ENCODE data around the gene KIF26B.
A peak's percentile ranks its signal among the peaks of the same experiment; 100 is the strongest.

KIF26B gene

GRCh38 chr1:245306628-245307410 lies 152.0 kb downstream of the KIF26B start:
- H3K27me3 ChIP-seq (ENCODE audit: insufficient read depth, insufficient read length): no peaks in the 10 kb centered on the region
- TF ChIP-seq ZNF274 (IDR thresholded peaks at IDR 0.05; ENCODE audit: low read depth, low read length) (no peak), SUZ12 (IDR thresholded peaks at IDR 0.05; ENCODE audit: extremely low read depth, insufficient read depth, insufficient read length) (no peak), YY1 (IDR thresholded peaks at IDR 0.05; ENCODE audit: insufficient read depth, insufficient read length) (no peak)
- DNase-seq (ENCODE audit: low read depth, low spot score): no peak

GRCh38 chr1:245310571-245311531 lies 156.1 kb downstream of the KIF26B start:
- Histone ChIP-seq H3K9me3 (ENCODE audit: insufficient read depth, low read length) (no peaks in the 10 kb centered on the region), H3K4me1 (ENCODE audit: insufficient read depth, insufficient read length) (peaks cover 6% of the 10 kb centered on the region), H3K36me3 (ENCODE audit: insufficient read depth, insufficient read length, low read length) (no peaks in the 10 kb centered on the region), H3K4me3 (ENCODE audit: insufficient read length, low read depth) (no peak overlapping the region), H3K27me3 (ENCODE audit: insufficient read depth, insufficient read length) (no peaks in the 10 kb centered on the region), H3K9ac (ENCODE audit: insufficient read length, low read depth) (peak overlapping the region; percentile 26)
- TF ChIP-seq SUZ12 (IDR thresholded peaks at IDR 0.05; ENCODE audit: extremely low read depth, insufficient read depth, insufficient read length) (no peak), YY1 (IDR thresholded peaks at IDR 0.05; ENCODE audit: insufficient read depth, insufficient read length) (no peak), ZNF274 (IDR thresholded peaks at IDR 0.05; ENCODE audit: low read depth, low read length) (no peak)
- no peak for DNase-seq (ENCODE audit: low read depth, low spot score)

More at GRCh38 chr1:245306628-245307410, 152.0 kb downstream of the KIF26B start:
- Histone ChIP-seq H3K9ac (ENCODE audit: insufficient read length, low read depth) (no peak overlapping the region), H3K4me3 (ENCODE audit: insufficient read length, low read depth) (no peak overlapping the region), H3K9me3 (ENCODE audit: insufficient read depth, low read length) (no peaks in the 10 kb centered on the region), H3K36me3 (ENCODE audit: insufficient read depth, insufficient read length, low read length) (no peaks in the 10 kb centered on the region), H3K4me1 (ENCODE audit: insufficient read depth, insufficient read length) (peaks cover 3% of the 10 kb centered on the region)

DNA sequence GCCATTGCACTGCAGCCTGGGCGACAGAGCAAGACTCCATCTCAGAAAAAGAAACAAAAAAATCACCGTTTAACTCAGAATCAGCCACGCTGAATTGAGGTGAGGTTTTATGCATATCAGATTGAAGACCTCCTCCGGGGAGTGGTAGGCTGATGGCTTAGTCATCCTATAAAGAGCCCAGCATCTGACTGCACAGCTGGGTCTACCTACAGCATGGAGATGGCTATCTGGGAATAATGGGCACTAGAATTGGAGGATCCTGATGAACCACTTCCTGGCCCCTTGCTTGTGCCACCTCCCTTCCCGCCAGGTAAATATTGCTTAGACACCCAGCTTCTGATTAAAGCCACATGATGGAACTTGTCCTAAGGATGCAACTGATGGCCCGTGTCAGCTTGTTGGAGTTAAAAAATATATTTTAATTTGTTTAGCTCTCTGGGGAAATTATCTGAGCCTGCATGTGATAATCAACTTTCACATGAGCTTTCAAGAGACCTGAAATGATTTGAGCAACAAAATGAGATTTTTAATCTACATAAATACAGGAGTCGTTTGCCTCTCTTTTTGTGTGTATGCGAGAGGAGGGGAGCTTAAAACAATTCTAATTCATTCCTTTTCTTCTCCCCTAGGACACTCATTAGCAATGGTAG lies 157.2 kb downstream of the KIF26B start:
- Histone ChIP-seq H3K9ac (ENCODE audit: insufficient read length, low read depth) (no peak overlapping the region), H3K9me3 (ENCODE audit: insufficient read depth, low read length) (no peaks in the 10 kb centered on the region), H3K4me3 (ENCODE audit: insufficient read length, low read depth) (no peak overlapping the region), H3K27me3 (ENCODE audit: insufficient read depth, insufficient read length) (no peaks in the 10 kb centered on the region), H3K36me3 (ENCODE audit: insufficient read depth, insufficient read length, low read length) (no peaks in the 10 kb centered on the region), H3K4me1 (ENCODE audit: insufficient read depth, insufficient read length) (peaks cover 6% of the 10 kb centered on the region)
- no peak for DNase-seq (ENCODE audit: low read depth, low spot score)
- TF ChIP-seq ZNF274 (IDR thresholded peaks at IDR 0.05; ENCODE audit: low read depth, low read length): no peak
- no peak for TF ChIP-seq YY1 (IDR thresholded peaks at IDR 0.05; ENCODE audit: insufficient read depth, insufficient read length)
- TF ChIP-seq SUZ12 (IDR thresholded peaks at IDR 0.05; ENCODE audit: extremely low read depth, insufficient read depth, insufficient read length): no peak

GRCh38 chr1:245313576-245313975 lies 158.8 kb downstream of the KIF26B start:
- no peaks in the 10 kb centered on the region for H3K27me3 ChIP-seq (ENCODE audit: insufficient read depth, insufficient read length)
- peaks cover 12% of the 10 kb centered on the region for H3K4me1 ChIP-seq (ENCODE audit: insufficient read depth, insufficient read length)
- no peaks in the 10 kb centered on the region for H3K36me3 ChIP-seq (ENCODE audit: insufficient read depth, insufficient read length, low read length)
- TF ChIP-seq ZNF274 (IDR thresholded peaks at IDR 0.05; ENCODE audit: low read depth, low read length) (no peak), YY1 (IDR thresholded peaks at IDR 0.05; ENCODE audit: insufficient read depth, insufficient read length) (no peak)
- no peak for DNase-seq (ENCODE audit: low read depth, low spot score)
- H3K4me3 ChIP-seq (ENCODE audit: insufficient read length, low read depth): no peak overlapping the region
- no peaks in the 10 kb centered on the region for H3K9me3 ChIP-seq (ENCODE audit: insufficient read depth, low read length)
- H3K9ac ChIP-seq (ENCODE audit: insufficient read length, low read depth): no peak overlapping the region

DNA sequence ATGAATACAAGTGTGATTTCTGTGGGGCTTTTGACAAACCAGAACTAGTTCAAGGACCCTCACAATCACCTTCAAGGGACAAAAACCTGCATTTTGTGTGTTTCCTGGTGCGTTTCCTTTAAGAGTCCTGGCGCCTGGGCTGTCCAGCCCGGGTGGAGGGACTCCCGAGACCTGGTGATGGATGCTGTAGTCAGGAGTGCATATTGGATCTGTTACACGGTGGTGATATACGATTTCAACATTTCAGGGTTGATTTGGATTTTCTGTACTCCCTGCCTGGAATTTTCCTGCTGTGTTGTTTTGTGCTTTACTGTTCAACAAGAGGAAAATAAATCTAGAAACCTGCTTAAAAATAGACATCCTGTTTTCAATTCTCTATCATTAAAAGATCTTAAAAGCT lies 162.0 kb downstream of the KIF26B start:
- DNase-seq (ENCODE audit: low read depth, low spot score): no peak
- Histone ChIP-seq H3K4me1 (ENCODE audit: insufficient read depth, insufficient read length) (peaks cover 9% of the 10 kb centered on the region), H3K9me3 (ENCODE audit: insufficient read depth, low read length) (no peaks in the 10 kb centered on the region), H3K36me3 (ENCODE audit: insufficient read depth, insufficient read length, low read length) (no peaks in the 10 kb centered on the region), H3K9ac (ENCODE audit: insufficient read length, low read depth) (no peak overlapping the region), H3K27me3 (ENCODE audit: insufficient read depth, insufficient read length) (no peaks in the 10 kb centered on the region), H3K4me3 (ENCODE audit: insufficient read length, low read depth) (no peak overlapping the region)
- TF ChIP-seq SUZ12 (IDR thresholded peaks at IDR 0.05; ENCODE audit: extremely low read depth, insufficient read depth, insufficient read length) (no peak), YY1 (IDR thresholded peaks at IDR 0.05; ENCODE audit: insufficient read depth, insufficient read length) (no peak), ZNF274 (IDR thresholded peaks at IDR 0.05; ENCODE audit: low read depth, low read length) (no peak)

DNA sequence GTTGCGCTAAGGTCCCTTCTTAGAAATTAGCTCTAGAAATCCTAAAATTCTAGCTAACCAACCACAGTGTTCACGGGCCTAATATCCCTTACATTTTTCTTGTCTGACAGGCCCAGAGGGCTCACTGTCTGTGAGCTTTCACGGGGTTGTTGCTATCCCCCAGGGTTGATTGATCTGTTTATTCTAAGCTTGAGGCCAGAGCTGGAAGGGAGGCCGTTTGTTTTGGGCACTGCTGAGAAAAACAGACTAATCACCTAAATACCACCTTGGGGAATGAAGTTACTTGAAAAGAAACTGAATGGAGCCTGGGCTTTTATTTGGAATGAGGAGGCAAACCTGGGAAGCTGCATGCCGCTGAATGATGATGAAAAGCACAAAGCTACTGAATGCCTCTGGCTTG lies 162.4 kb downstream of the KIF26B start:
- no peak for DNase-seq (ENCODE audit: low read depth, low spot score)
- Histone ChIP-seq H3K9ac (ENCODE audit: insufficient read length, low read depth) (no peak overlapping the region), H3K4me1 (ENCODE audit: insufficient read depth, insufficient read length) (peaks cover 9% of the 10 kb centered on the region), H3K36me3 (ENCODE audit: insufficient read depth, insufficient read length, low read length) (no peaks in the 10 kb centered on the region), H3K27me3 (ENCODE audit: insufficient read depth, insufficient read length) (no peaks in the 10 kb centered on the region), H3K9me3 (ENCODE audit: insufficient read depth, low read length) (no peaks in the 10 kb centered on the region), H3K4me3 (ENCODE audit: insufficient read length, low read depth) (no peak overlapping the region)
- no peak for TF ChIP-seq YY1 (IDR thresholded peaks at IDR 0.05; ENCODE audit: insufficient read depth, insufficient read length)
- TF ChIP-seq SUZ12 (IDR thresholded peaks at IDR 0.05; ENCODE audit: extremely low read depth, insufficient read depth, insufficient read length): no peak
- no peak for TF ChIP-seq ZNF274 (IDR thresholded peaks at IDR 0.05; ENCODE audit: low read depth, low read length)

Measured in NT2/D1 (cell line).